Ammon's horn (tissue), 1 donor: ENCODE results near the gene MANSC1.
"Not testable (repeated sequence)": the region's sequence is repeated elsewhere in the genome, so short reads cannot be mapped to it uniquely, and the experiment has no call there.

Experiments used
- DNase-seq: peaks from one replicate; pipeline ENCODE4 v3.0.0-alpha.2; 2016; ENCODE audit warnings: low spot score

The MANSC1 gene

DNA sequence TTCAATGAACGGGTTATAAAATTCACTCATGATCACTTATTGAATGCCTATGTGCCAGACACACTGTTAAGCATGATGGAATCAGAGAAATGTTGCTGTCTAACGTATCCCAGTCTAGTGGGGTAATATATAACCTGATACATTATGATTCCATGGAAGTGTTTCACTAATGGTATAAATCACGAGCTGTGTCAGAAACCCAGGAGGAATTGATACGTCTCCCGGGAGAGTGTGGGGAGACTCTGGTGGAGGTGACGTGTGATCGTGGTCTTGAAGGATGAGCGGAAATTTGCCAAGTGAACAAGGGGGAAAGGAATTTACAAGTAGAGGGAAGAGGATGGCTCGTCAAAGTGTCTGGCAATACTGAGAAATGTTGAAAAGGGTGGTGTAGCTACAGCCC lies 26.5 kb downstream of the MANSC1 start:
- no peak for DNase-seq

DNA sequence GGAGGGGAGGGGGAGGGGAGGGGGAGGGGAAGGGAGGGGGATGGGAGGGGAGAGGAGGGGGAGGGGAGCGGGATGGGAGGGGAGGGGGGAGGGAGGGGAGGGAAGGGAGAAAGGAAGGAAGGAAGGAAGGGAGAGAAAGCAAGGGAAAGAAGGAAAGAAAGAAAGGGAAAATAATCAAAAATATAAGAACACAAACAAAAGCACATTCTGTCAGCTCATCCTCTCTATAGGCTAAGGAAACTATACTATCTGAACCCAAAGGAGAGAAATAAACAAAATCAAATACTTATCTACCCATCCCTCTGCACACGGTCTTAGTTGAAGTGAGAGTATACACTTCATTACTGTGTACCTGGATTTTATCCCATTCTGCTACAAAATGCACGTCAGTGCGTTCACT lies 26.9 kb downstream of the MANSC1 start:
- DNase-seq = no peak

DNA sequence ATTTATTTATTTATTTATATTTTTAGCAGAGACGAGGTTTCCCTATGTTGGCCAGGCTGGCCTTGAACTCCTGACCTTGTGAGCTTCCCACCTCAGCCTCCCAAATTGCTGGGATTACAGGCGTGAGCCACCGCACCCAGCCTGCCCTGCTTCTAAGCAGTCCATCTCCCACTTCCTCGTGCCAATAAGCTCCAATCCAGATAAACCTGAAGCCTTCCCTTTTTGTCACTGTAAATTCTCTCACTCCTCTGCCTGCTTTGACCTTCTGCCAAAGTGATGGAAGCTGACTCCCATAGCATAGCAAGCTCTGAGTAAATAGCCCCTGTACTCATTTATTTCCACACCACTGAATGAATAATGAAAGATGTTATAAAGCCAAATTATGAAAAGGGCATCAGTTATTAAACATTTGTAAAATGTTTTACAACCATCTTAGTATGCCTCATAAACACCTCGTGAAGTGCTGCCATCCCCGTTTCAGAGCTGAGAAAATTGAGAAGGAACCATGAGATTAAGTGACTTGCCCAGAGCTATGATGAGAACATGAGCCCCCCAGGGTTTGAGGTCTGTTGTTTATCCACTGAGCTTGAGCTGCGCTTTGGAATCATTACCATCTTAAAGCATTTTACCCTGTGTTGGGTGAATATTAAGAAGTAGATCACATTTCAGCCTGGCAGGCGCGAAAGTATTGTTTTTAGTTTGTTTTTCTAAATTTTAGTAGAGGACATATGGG lies 30.4 kb downstream of the MANSC1 start:
- DNase-seq = no peak

DNA sequence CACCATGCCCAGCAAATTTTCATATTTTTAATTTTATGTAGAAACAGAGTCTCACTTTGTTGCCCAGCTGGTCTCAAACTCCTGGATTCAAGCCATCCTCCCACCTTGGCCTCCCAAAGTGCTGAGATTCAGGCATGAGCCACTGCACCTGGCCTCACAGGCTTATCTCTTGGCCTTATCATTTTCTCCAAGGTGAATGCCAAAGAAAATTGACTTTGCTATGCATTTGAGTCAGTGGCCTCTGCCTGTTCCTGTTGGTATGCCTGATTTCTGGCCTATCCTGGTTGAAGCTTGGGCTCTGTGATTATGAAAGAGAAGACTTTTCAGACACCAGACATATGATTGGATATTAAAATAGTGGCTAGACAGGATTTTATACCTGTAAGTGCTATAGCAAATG lies 34.2 kb downstream of the MANSC1 start:
- DNase-seq = no peak

GRCh38 chr12:12310695-12311094 lies 39.3 kb downstream of the MANSC1 start:
- not testable (repeated sequence) for DNase-seq

- no peak for DNase-seq
These were observed 44.3 kb downstream of the MANSC1 start for GRCh38 chr12:12305568-12306300.

DNA sequence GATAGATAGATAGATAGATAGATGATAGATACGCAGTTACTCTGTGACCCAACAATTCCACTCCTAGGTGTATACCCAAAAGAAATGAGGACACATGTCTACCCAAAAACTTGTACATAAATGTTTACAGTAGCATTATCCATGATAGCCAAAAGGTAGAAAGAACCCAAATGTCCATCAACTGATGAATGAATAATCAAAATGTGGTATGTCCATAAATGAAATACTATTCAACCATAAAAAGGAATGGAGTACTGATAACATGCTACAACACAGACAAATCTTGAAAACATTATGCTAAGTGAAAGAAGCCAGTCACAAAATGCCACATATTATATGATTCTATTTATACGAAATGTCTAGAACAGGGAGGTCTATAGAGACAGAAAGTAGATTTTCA lies 47.1 kb downstream of the MANSC1 start:
- DNase-seq = no peak

- no peak for DNase-seq
These were observed 48.9 kb downstream of the MANSC1 start for GRCh38 chr12:12301122-12301521.

GRCh38 chr12:12297201-12297830 lies 52.7 kb downstream of the MANSC1 start:
- no peak for DNase-seq

DNA sequence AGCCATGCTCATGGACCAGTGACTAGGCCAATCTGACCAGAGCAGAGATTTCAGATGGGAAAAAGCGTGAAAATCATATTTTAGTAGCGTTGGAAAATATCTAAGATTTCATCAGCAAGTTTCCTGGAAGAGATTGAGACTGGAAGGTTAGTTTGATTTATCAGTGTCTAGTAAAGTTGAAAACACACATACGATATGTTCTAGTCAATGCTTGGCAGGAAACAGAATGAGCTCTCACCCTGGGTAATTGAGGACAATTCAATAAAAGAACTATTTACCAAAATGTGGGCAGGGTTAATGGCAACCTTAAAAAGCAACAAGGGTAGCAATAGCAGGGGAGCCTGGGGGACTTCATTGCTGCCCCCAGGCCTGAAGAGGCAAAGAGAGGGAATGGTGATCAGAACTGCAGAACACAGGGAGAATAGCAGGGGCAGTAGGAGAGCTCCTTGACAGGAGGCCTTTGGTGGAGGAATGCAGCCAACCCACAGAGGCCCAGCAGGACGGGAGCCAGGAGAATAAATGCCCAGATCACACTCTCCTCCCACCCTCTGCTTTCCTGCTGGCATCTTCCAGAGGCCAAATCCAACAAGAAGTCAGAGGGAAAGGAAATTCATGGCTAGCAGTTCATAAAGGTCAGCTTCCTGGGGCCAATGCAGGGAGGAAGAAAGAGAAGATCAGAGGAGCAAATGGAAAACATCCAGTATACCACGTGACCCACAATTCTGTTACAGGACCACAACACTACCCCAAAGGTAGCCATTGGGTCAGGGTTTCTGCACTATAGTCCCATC lies 55.6 kb downstream of the MANSC1 start:
- peak; percentile 16 for DNase-seq

- no peak for DNase-seq
These were observed 59.8 kb downstream of the MANSC1 start for GRCh38 chr12:12290206-12290605.

- DNase-seq = no peak
These were observed 63.6 kb downstream of the MANSC1 start for GRCh38 chr12:12286441-12286840.

DNA sequence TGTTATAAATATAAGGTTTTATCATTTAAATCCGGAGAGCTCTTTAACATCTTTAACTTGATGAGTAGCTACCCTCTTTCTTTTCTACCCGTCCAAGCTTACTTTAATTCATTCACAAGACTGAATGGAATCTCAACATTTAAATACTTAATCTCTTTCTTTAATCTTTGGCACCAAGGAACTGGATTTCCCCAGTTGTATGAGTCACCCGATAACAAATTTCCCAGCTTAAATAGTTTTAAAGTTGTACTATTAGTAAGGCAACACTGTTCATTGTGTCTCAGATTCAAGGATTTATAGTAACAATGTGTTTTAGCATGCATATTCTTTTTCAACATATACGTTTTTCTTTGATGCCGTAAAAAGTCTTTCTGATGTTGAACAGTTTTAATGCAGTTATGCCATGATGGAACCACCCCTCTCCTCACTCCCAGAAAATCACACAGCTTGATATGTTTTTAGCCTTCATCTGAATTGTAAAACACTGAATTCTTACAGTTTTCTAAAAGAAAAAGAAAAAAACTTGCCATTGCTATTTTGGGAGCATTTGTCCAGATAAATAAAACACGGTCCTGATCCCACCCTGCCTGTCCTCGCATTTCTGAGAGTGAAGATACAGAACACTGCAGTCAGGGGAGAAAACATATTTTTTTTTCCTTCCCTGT lies 67.1 kb downstream of the MANSC1 start:
- DNase-seq = no peak

DNA sequence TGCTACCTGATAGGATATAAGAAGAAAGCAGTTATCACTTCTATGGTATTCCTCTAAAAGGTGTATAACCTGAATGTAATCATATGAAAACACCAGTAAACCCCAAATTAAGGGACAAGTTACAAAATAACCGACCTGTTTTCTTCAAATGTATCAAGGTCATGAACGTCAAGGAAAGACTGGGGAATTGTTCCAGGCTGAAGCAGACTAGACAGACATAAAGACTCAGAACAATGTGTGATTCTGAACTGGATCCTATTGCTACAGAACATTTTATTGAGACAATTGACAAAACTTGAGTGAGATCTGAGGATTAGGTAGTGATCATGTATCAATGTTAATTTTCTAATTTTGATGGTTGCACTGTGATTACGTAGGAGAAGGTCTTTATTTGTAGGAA lies 67.8 kb downstream of the MANSC1 start:
- DNase-seq = no peak

DNA sequence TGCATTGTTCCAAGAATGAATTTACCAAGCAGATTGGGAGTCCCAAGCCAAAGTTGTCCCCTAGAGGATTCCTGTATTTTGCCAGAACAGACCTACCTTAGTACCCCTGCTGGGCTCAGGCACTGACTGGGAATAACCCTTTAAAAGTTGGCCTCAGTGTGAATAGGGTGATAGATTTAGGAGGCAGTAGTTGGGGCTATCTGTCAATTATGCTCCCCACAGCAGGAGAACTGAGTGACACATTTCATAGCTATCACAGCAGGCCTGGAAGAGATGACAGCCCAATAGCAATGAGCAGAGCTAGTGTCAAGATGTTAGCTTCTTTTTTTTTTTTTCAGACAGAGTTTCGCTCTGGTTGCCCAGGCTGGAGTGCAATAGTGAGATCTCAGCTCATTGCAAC lies 68.9 kb downstream of the MANSC1 start:
- DNase-seq = no peak

DNA sequence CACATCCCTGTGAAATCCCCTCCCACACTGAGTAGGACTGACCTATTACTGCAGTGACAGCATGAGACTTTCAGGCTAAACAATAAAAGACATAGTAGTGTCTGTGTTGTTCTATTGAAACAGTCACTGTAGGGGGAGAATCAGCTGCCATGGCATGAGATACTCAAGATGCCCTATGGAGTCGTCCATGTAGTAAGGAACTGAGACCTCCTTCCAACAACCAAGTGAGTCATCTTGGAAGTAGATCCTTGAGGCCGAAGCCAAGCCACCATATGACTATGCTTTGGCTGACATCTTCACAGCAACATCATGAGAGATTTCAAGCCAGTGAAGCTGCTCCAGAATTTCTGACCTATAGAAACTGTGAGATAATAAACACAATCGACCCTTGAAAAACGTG lies 71.1 kb downstream of the MANSC1 start:
- no peak for DNase-seq
